Endothelial cell of umbilical vein (primary cell): ENCODE data around the gene CXCL17. TPM values are rescaled to one million over a fixed set of nuclear protein-coding genes. Genes with fewer than 3 reads are reported as not detected.

Source experiments
- BruUV-seq: library from RNA; stranded (reverse); fragments of 400-500 nt; replicated peaks from 2 replicates; lab custom pipeline; 2021; lab: Mats Ljungman, UMichigan
- CTCF ChIA-PET: fragments of 300-600, 350-600 bp; sonication (Branson Sonifier 250); formaldehyde crosslinking; loops from one replicate; lab custom pipeline; 2021; ENCODE audit warnings: antibody characterized with exemption, inconsistent platforms; lab: Charles Lee
- POLR2A ChIA-PET: fragments of 300-600, 350-600 bp; sonication (Branson Sonifier 250); formaldehyde crosslinking; loops from one replicate; lab custom pipeline; 2021; ENCODE audit warnings: antibody characterized with exemption, inconsistent platforms; lab: Charles Lee
- DNase-seq: peaks from one replicate; pipeline ENCODE4 v3.0.0-alpha.2; 2011; ENCODE audit warnings: low read depth, low spot score
- FAIRE-seq: peaks from 2 replicates; lab custom pipeline; 2011; peaks lifted over from hg19 to GRCh38; lab: Jason Lieb, UNC
- H2AFZ ChIP-seq: 2 replicates; pipeline ENCODE4 v1.6.0; 2012; ENCODE audit warnings: low read depth, low read length, control low read depth, inconsistent platforms
- H3K27ac ChIP-seq: 2 replicates; pipeline ENCODE4 v1.5.1; 2011; ENCODE audit warnings: low read depth, mild to moderate bottlenecking, control low read depth, low read length, moderate library complexity; ENCODE audit not compliant: insufficient read depth
- H3K27me3 ChIP-seq, 2 experiments: 2 replicates each; pipeline versions ENCODE4 v1.6.0 to v1.6.1; 2011; ENCODE audit warnings: low read length in 2 of 2, mixed read lengths in 1 of 2; ENCODE audit not compliant: control insufficient read depth in 2 of 2, insufficient read depth in 2 of 2
- H3K36me3 ChIP-seq, 2 experiments: 2 replicates in 1 of 2; 3 replicates in 1 of 2; pipeline ENCODE4 v1.5.1; 2011; ENCODE audit warnings: low read length in 2 of 2, mild to moderate bottlenecking in 1 of 2, moderate library complexity in 1 of 2; ENCODE audit not compliant: control insufficient read depth in 2 of 2, insufficient read depth in 2 of 2; ENCODE audit errors: extremely low read depth in 1 of 2
- H3K4me1 ChIP-seq: 3 replicates; pipeline ENCODE4 v1.5.1; 2011; ENCODE audit warnings: mild to moderate bottlenecking, low read length; ENCODE audit not compliant: control insufficient read depth, insufficient read depth; ENCODE audit errors: extremely low read depth
- H3K4me2 ChIP-seq: 2 replicates; pipeline ENCODE4 v1.6.1; 2011; ENCODE audit warnings: low read length, control low read depth, mixed read lengths; ENCODE audit not compliant: insufficient read depth
- H3K4me3 ChIP-seq, 3 experiments: fragments of 200-600 bp in 1 of 3; sonication (generic), shearing (Covaris generic) in 1 of 3; replicated peaks in 1 of 3; 2 replicates each; pipeline ENCODE4 v1.5.1; 2011 to 2016; ENCODE audit warnings: control low read depth in 3 of 3, low read length in 3 of 3, mild to moderate bottlenecking in 2 of 3, inconsistent platforms in 1 of 3, low read depth in 1 of 3, moderate library complexity in 1 of 3; ENCODE audit not compliant: insufficient read depth in 1 of 3
- H3K79me2 ChIP-seq: 2 replicates; pipeline ENCODE4 v1.6.0; 2012; ENCODE audit warnings: low read length, inconsistent platforms; ENCODE audit not compliant: control insufficient read depth, insufficient read depth
- H3K9ac ChIP-seq: replicated peaks from 2 replicates; pipeline ENCODE3; 2011; ENCODE audit warnings: low read length, control low read depth; ENCODE audit not compliant: insufficient read depth; ENCODE audit errors: extremely low read depth
- H3K9me1 ChIP-seq: replicated peaks from 3 replicates; pipeline ENCODE4 v1.6.0; 2011; ENCODE audit warnings: mild to moderate bottlenecking, low read length; ENCODE audit not compliant: control insufficient read depth, insufficient read depth; ENCODE audit errors: extremely low read depth
- H3K9me3 ChIP-seq: replicated peaks from 2 replicates; pipeline ENCODE4 v1.5.1; 2012; ENCODE audit warnings: low read length, inconsistent platforms; ENCODE audit not compliant: control insufficient read depth, insufficient read depth
- H4K20me1 ChIP-seq: replicated peaks from 2 replicates; pipeline ENCODE3; 2011; ENCODE audit warnings: mild to moderate bottlenecking, low read length; ENCODE audit not compliant: control insufficient read depth, insufficient read depth; ENCODE audit errors: extremely low read depth
- EZH2 ChIP-seq: IDR thresholded peaks from 2 replicates; pipeline ENCODE4 v1.6.1; 2012; ENCODE audit warnings: borderline replicate concordance, low read depth, mild to moderate bottlenecking, moderate library complexity, low read length, inconsistent platforms; ENCODE audit not compliant: severe bottlenecking
- FOS ChIP-seq: IDR thresholded peaks from 2 replicates; pipeline ENCODE4 v1.6.1; 2011; ENCODE audit warnings: mild to moderate bottlenecking, low read length, moderate library complexity, borderline replicate concordance; ENCODE audit not compliant: insufficient read depth
- GATA2 ChIP-seq: IDR thresholded peaks from 2 replicates; pipeline ENCODE4 v1.7.0; 2011; ENCODE audit warnings: low read depth, mild to moderate bottlenecking, moderate library complexity, mixed read lengths, low read length; ENCODE audit not compliant: insufficient read length, insufficient read depth
- JUN ChIP-seq: IDR thresholded peaks from 2 replicates; pipeline ENCODE4 v1.6.1; 2011; ENCODE audit warnings: borderline replicate concordance, low read depth; ENCODE audit not compliant: insufficient read length, insufficient read depth
- MAX ChIP-seq: IDR thresholded peaks from 2 replicates; pipeline ENCODE4 v1.6.1; 2011; ENCODE audit not compliant: insufficient read depth, insufficient read length
- MYC ChIP-seq: IDR thresholded peaks from one replicate; pipeline ENCODE4 v1.6.1; 2011; ENCODE audit warnings: mild to moderate bottlenecking, low read depth, low read length
- POLR2A ChIP-seq: IDR thresholded peaks from 2 replicates; pipeline ENCODE4 v1.6.1; 2012; ENCODE audit warnings: low read depth, mild to moderate bottlenecking, control low read depth, low read length
- POLR2AphosphoS5 ChIP-seq: IDR thresholded peaks from 2 replicates; pipeline ENCODE4 v1.6.1; 2012; ENCODE audit warnings: low read depth, mild to moderate bottlenecking, control low read depth, low read length, moderate library complexity; ENCODE audit not compliant: insufficient read depth
- dilution Hi-C: fragments of 300-500 bp; cut with MboI; formaldehyde crosslinking; loops from one replicate; pipeline ENCODE4 v1.15.0; 2019; ENCODE audit warnings: low sequenced_read_pairs; ENCODE audit not compliant: extremely low pct_ligation_motif_present
- intact Hi-C: fragments of 100-400 bp; cut with micrococcal nuclease; formaldehyde crosslinking; loops from one replicate; pipeline ENCODE4 v1.10.0; 2022
- polyA plus RNA-seq, 4 experiments: library from polyadenylated mRNA; depleted of rRNA in 3 of 4; stranded (reverse) in 3 of 4; unstranded in 1 of 4; fragments of >200 nt; gene quantifications; 2 replicates each; pipeline versions ENCODE4 v1.2.1 to v1.2.3, GENCODE V29; 2011 to 2012; ENCODE audit warnings: missing spikeins in 1 of 4
- total RNA-seq: library from RNA; stranded (reverse); gene quantifications from 2 replicates; pipeline ENCODE4 v1.2.3, GENCODE V29; 2021
- TF ChIP-seq, protein P1 (sequence below), 2 donors: IDR thresholded peaks; 1 replicate in 1 of 2; 2 replicates in 1 of 2; pipeline ENCODE4 v1.5.1; 2011; ENCODE audit warnings: low read length in 2 of 2, mild to moderate bottlenecking in 2 of 2, moderate library complexity in 2 of 2, control low read depth in 1 of 2, inconsistent platforms in 1 of 2, low read depth in 1 of 2; ENCODE audit not compliant: insufficient read depth in 1 of 2; ENCODE audit errors: extremely low read depth in 1 of 2

CXCL17 gene
- total and polyA plus RNA-seq, 2 donors (not counting 3 experiments of a cell fraction or from before 2014, with no cell fraction given), result not detected

GRCh38 chr19:42477117-42477516, 34.4 kb upstream of the CXCL17 start:
- BruUV-seq, result no TSS peak
- DNase-seq (no peak), FAIRE-seq (no peak)
- H2AFZ ChIP-seq, result no peak overlapping the region
- no peak for TF ChIP-seq POLR2AphosphoS5
- no peak for TF ChIP-seq EZH2
- TF ChIP-seq, protein P1, sequence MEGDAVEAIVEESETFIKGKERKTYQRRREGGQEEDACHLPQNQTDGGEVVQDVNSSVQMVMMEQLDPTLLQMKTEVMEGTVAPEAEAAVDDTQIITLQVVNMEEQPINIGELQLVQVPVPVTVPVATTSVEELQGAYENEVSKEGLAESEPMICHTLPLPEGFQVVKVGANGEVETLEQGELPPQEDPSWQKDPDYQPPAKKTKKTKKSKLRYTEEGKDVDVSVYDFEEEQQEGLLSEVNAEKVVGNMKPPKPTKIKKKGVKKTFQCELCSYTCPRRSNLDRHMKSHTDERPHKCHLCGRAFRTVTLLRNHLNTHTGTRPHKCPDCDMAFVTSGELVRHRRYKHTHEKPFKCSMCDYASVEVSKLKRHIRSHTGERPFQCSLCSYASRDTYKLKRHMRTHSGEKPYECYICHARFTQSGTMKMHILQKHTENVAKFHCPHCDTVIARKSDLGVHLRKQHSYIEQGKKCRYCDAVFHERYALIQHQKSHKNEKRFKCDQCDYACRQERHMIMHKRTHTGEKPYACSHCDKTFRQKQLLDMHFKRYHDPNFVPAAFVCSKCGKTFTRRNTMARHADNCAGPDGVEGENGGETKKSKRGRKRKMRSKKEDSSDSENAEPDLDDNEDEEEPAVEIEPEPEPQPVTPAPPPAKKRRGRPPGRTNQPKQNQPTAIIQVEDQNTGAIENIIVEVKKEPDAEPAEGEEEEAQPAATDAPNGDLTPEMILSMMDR (IDR thresholded peaks at IDR 0.05; ENCODE audit: extremely low read depth in 1 of 2, insufficient read depth in 1 of 2, low read depth in 1 of 2, low read length in 2 of 2), result no peak
- no peak for TF ChIP-seq JUN
- TF ChIP-seq POLR2A, result no peak
- no peak for TF ChIP-seq MYC
- TF ChIP-seq MAX, result no peak
- no peak for TF ChIP-seq GATA2
- no peak for TF ChIP-seq FOS
- no peak overlapping the region for H3K4me2 ChIP-seq
- intact Hi-C loops, result no loop called here
- ChIA-PET POLR2A (no interaction called here), CTCF (no interaction called here)
- H3K36me3 ChIP-seq, result no peaks in the 10 kb centered on the region
- no peaks in the 10 kb centered on the region for H3K79me2 ChIP-seq
- no peaks in the 10 kb centered on the region for H4K20me1 ChIP-seq
- no peak overlapping the region for H3K4me3 ChIP-seq
- peaks cover 0 to 1% of the 10 kb centered on the region in 2 experiments for H3K27me3 ChIP-seq
- no peak overlapping the region for H3K9ac ChIP-seq
- H3K9me1 ChIP-seq, result no peaks in the 10 kb centered on the region
- H3K27ac ChIP-seq, result no peak overlapping the region
- H3K9me3 ChIP-seq, result no peaks in the 10 kb centered on the region
- H3K4me1 ChIP-seq, result no peaks in the 10 kb centered on the region
- dilution Hi-C loops, result no loop called here
